H9 (cell line): ENCODE measurements around the gene ANKRD16. TPM values are rescaled to one million over a fixed set of nuclear protein-coding genes. Genes with fewer than 3 reads are reported as not detected.

Source experiments
- DNase-seq: peaks from one replicate; pipeline ENCODE4 v3.0.0-alpha.2; 2017
- H2AFZ ChIP-seq: one replicate; pipeline ENCODE4 v1.6.1; 2013; ENCODE audit warnings: mild to moderate bottlenecking, low read length, control low read depth, moderate library complexity
- H2AK5ac ChIP-seq: 2 replicates; pipeline ENCODE4 v1.6.1; 2013; ENCODE audit warnings: low read length, control low read depth, mixed read lengths; ENCODE audit not compliant: insufficient read length
- H2BK120ac ChIP-seq: one replicate; pipeline ENCODE4 v1.6.1; 2013; ENCODE audit warnings: low read depth, mild to moderate bottlenecking, low read length, control low read depth, inconsistent platforms; ENCODE audit not compliant: poor library complexity, severe bottlenecking
- H2BK12ac ChIP-seq: 2 replicates; pipeline ENCODE4 v1.6.1; 2013; ENCODE audit warnings: low read length, control low read depth, mixed read lengths, low read depth; ENCODE audit not compliant: insufficient read length
- H2BK15ac ChIP-seq: 2 replicates; pipeline ENCODE4 v1.6.1; 2013; ENCODE audit warnings: low read depth, low read length, control low read depth
- H2BK20ac ChIP-seq: one replicate; pipeline ENCODE4 v1.6.1; 2013; ENCODE audit warnings: low read depth, mild to moderate bottlenecking, low read length, control low read depth, inconsistent platforms; ENCODE audit not compliant: poor library complexity, severe bottlenecking
- H2BK5ac ChIP-seq: 2 replicates; pipeline ENCODE4 v1.6.1; 2013; ENCODE audit warnings: low read length, control low read depth, mixed read lengths; ENCODE audit not compliant: insufficient read length
- H3K14ac ChIP-seq: 2 replicates; pipeline ENCODE4 v1.6.1; 2013; ENCODE audit warnings: low read length, control low read depth; ENCODE audit not compliant: insufficient read depth
- H3K18ac ChIP-seq: 2 replicates; pipeline ENCODE4 v1.6.1; 2013; ENCODE audit warnings: low read depth, mild to moderate bottlenecking, mixed read lengths, low read length, control low read depth; ENCODE audit not compliant: insufficient read length
- H3K23ac ChIP-seq: 2 replicates; pipeline ENCODE4 v1.6.1; 2013; ENCODE audit warnings: low read length, control low read depth, mixed read lengths, low read depth; ENCODE audit not compliant: insufficient read length
- H3K23me2 ChIP-seq: 2 replicates; pipeline ENCODE4 v1.6.1; 2013; ENCODE audit warnings: low read depth, mild to moderate bottlenecking, mixed read lengths, low read length, control low read depth; ENCODE audit not compliant: insufficient read length, poor library complexity, severe bottlenecking
- H3K27ac ChIP-seq: 2 replicates; pipeline ENCODE4 v1.5.1; 2013; ENCODE audit warnings: low read length, control low read depth, mixed read lengths, low read depth; ENCODE audit not compliant: insufficient read length
- H3K27me3 ChIP-seq: 2 replicates; pipeline ENCODE4 v1.6.1; 2013; ENCODE audit warnings: low read length, control low read depth, inconsistent platforms; ENCODE audit not compliant: insufficient read depth
- H3K4ac ChIP-seq: 2 replicates; pipeline ENCODE4 v1.6.1; 2013; ENCODE audit warnings: low read depth, mild to moderate bottlenecking, control low read depth, inconsistent platforms, low read length, moderate library complexity
- H3K4me1 ChIP-seq: 2 replicates; pipeline ENCODE4 v1.6.1; 2013; ENCODE audit warnings: low read length, control low read depth, inconsistent platforms; ENCODE audit not compliant: insufficient read depth
- H3K4me2 ChIP-seq: 2 replicates; pipeline ENCODE4 v1.6.1; 2013; ENCODE audit warnings: low read length, control low read depth, mixed read lengths; ENCODE audit not compliant: insufficient read length, insufficient read depth
- H3K56ac ChIP-seq: 2 replicates; pipeline ENCODE4 v1.6.1; 2013; ENCODE audit warnings: low read depth, mild to moderate bottlenecking, mixed read lengths, low read length, control low read depth; ENCODE audit not compliant: insufficient read length
- H3K79me1 ChIP-seq: 2 replicates; pipeline ENCODE4 v1.6.1; 2013; ENCODE audit warnings: low read depth, mild to moderate bottlenecking, moderate library complexity, low read length, control low read depth, inconsistent platforms; ENCODE audit not compliant: insufficient read depth, poor library complexity, severe bottlenecking
- H3K79me2 ChIP-seq: 2 replicates; pipeline ENCODE4 v1.6.1; 2013; ENCODE audit warnings: low read length, control low read depth, inconsistent platforms; ENCODE audit not compliant: insufficient read depth
- H3K9ac ChIP-seq: 2 replicates; pipeline ENCODE4 v1.6.1; 2013; ENCODE audit warnings: low read length, control low read depth, mixed read lengths; ENCODE audit not compliant: insufficient read length; ENCODE audit errors: extremely low read depth
- H3K9me3 ChIP-seq: one replicate; pipeline ENCODE4 v1.6.1; 2013; ENCODE audit warnings: low read depth, low read length, inconsistent platforms; ENCODE audit not compliant: control insufficient read depth
- H3T11ph ChIP-seq: one replicate; pipeline ENCODE4 v1.6.1; 2013; ENCODE audit warnings: mild to moderate bottlenecking, low read length, control low read depth, inconsistent platforms
- H4K20me1 ChIP-seq: one replicate; pipeline ENCODE4 v1.6.1; 2013; ENCODE audit not compliant: control insufficient read depth, insufficient read length, insufficient read depth
- H4K5ac ChIP-seq: 2 replicates; pipeline ENCODE4 v1.6.1; 2013; ENCODE audit warnings: low read depth, mild to moderate bottlenecking, mixed read lengths, low read length, control low read depth; ENCODE audit not compliant: insufficient read length
- H4K8ac ChIP-seq: replicated peaks from 2 replicates; pipeline ENCODE4 v1.6.1; 2013; ENCODE audit warnings: low read length, control low read depth, mixed read lengths, low read depth; ENCODE audit not compliant: insufficient read length
- H4K91ac ChIP-seq: 2 replicates; pipeline ENCODE4 v1.6.1; 2013; ENCODE audit warnings: low read depth, mild to moderate bottlenecking, moderate library complexity, mixed read lengths, low read length, control low read depth; ENCODE audit not compliant: insufficient read length
- H3K27ac Mint-ChIP-seq, 3 experiments: 2 replicates in 2 of 3; 3 replicates in 1 of 3; pipeline ENCODE4 v1.8.0; 2020 to 2021; ENCODE audit warnings: mixed read lengths in 3 of 3, mild to moderate bottlenecking in 1 of 3, moderate library complexity in 1 of 3
- H3K27me3 Mint-ChIP-seq: 2 replicates; pipeline ENCODE4 v1.8.0; 2021; ENCODE audit warnings: low read depth, mild to moderate bottlenecking, moderate library complexity, mixed read lengths
- H3K36me3 Mint-ChIP-seq, 3 experiments: 2 replicates in 2 of 3; 3 replicates in 1 of 3; pipeline ENCODE4 v1.8.0; 2020 to 2021; ENCODE audit warnings: low read depth in 3 of 3, mixed read lengths in 3 of 3; ENCODE audit not compliant: insufficient read depth in 1 of 3
- H3K4me1 Mint-ChIP-seq, 2 experiments: 2 replicates each; pipeline ENCODE4 v1.8.0; 2020; ENCODE audit warnings: mixed read lengths in 2 of 2
- H3K4me3 Mint-ChIP-seq, 2 experiments: 2 replicates in 1 of 2; 3 replicates in 1 of 2; pipeline ENCODE4 v1.8.0; 2020 to 2021; ENCODE audit warnings: mild to moderate bottlenecking in 2 of 2, mixed read lengths in 2 of 2, moderate library complexity in 1 of 2
- H3K9me3 Mint-ChIP-seq, 2 experiments: 2 replicates in 1 of 2; 3 replicates in 1 of 2; pipeline ENCODE4 v1.8.0; 2020; ENCODE audit warnings: mild to moderate bottlenecking in 2 of 2, mixed read lengths in 2 of 2, moderate library complexity in 1 of 2
- WGBS: extraction: QIAGEN DNeasy Blood & Tissue Kit; methylation state at CpG from one replicate; pipeline ENCODE4 v1.1.7; 2013; ENCODE audit warnings: missing lambda C conversion rate, low lambda C conversion rate, mixed read lengths; ENCODE audit not compliant: insufficient read length; ENCODE audit errors: extremely low coverage; 5-methylcytosine and 5-hydroxymethylcytosine counted together
- total RNA-seq: library from RNA; stranded (reverse); gene quantifications from 2 replicates; pipeline ENCODE4 v1.2.1, GENCODE V29; 2021
- TF ChIP-seq, protein P1 (sequence below): fragments of 200-600 bp; sonication (generic); conservative IDR thresholded peaks from 3 replicates; pipeline ENCODE4 v1.8.0; 2021; ENCODE audit warnings: antibody characterized with exemption, mild to moderate bottlenecking

The ANKRD16 gene
- total RNA-seq, 1 experiment from 2014 or later: 11.4 TPM

DNA sequence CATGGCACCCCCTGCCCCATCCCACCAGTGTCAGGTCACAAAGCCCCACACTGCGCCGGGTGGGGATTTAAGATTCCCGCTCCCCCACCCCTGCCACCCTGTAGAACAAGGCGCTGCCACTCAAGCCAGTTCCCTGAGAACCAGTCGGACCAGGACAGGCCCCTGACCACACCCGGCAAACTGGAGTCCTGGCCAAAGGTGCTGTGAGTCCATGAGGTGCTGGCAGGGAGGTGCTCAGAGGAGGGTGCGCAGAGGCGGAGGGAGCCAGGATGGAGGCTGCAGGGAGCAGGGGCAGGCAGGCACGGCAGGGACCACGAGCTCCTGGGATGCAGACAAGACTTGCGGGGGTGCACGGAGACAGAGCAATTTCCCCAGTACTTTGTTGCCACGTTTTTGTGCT lies 56.7 kb downstream of the ANKRD16 start:
- H2BK12ac ChIP-seq: no peak overlapping the region
- Mint-ChIP-seq H3K4me1 (peaks cover 0 to 3% of the 10 kb centered on the region in 2 experiments; a peak in 1 of 4 replicates), H3K9me3 (no peaks in the 10 kb centered on the region), H3K27ac (no peak overlapping the region; a peak in 1 of 7 replicates), H3K27me3 (peaks cover 2% of the 10 kb centered on the region; the same call in 1 of the 2 replicates), H3K4me3 (no peak overlapping the region), H3K36me3 (no peaks in the 10 kb centered on the region)
- H3K56ac ChIP-seq: no peak overlapping the region
- no peak overlapping the region for H2AK5ac ChIP-seq
- no peaks in the 10 kb centered on the region for H3K9me3 ChIP-seq
- H2BK5ac ChIP-seq: no peak overlapping the region
- H4K5ac ChIP-seq: no peak overlapping the region
- no peak overlapping the region for H3K27ac ChIP-seq
- no peak overlapping the region for H4K91ac ChIP-seq
- H3K23ac ChIP-seq: no peak overlapping the region
- no peaks in the 10 kb centered on the region for H3K79me1 ChIP-seq
- H4K20me1 ChIP-seq: no peaks in the 10 kb centered on the region
- no peak for DNase-seq
- no peak overlapping the region for H2BK120ac ChIP-seq
- H2BK15ac ChIP-seq: no peak overlapping the region
- peak overlapping the region; percentile 69; the same call in 1 of the 2 replicates for H3K14ac ChIP-seq
- WGBS: no CpG with 5 or more reads among the region's 13 CpGs
- no peak overlapping the region for H3K4ac ChIP-seq
- H2AFZ ChIP-seq: no peak overlapping the region
- H4K8ac ChIP-seq: no peak overlapping the region
- no peaks in the 10 kb centered on the region for H3K4me1 ChIP-seq
- TF ChIP-seq, protein P1, sequence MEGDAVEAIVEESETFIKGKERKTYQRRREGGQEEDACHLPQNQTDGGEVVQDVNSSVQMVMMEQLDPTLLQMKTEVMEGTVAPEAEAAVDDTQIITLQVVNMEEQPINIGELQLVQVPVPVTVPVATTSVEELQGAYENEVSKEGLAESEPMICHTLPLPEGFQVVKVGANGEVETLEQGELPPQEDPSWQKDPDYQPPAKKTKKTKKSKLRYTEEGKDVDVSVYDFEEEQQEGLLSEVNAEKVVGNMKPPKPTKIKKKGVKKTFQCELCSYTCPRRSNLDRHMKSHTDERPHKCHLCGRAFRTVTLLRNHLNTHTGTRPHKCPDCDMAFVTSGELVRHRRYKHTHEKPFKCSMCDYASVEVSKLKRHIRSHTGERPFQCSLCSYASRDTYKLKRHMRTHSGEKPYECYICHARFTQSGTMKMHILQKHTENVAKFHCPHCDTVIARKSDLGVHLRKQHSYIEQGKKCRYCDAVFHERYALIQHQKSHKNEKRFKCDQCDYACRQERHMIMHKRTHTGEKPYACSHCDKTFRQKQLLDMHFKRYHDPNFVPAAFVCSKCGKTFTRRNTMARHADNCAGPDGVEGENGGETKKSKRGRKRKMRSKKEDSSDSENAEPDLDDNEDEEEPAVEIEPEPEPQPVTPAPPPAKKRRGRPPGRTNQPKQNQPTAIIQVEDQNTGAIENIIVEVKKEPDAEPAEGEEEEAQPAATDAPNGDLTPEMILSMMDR: no peak
- no peaks in the 10 kb centered on the region for H3K27me3 ChIP-seq
- H3K4me2 ChIP-seq: no peak overlapping the region
- no peak overlapping the region for H3K9ac ChIP-seq
- H3K23me2 ChIP-seq: no peaks in the 10 kb centered on the region
- no peak overlapping the region for H3T11ph ChIP-seq
- no peaks in the 10 kb centered on the region for H3K79me2 ChIP-seq
- no peak overlapping the region for H3K18ac ChIP-seq
- H2BK20ac ChIP-seq: no peak overlapping the region
